Hematopoietic multipotent progenitor cell treated with erythropoietin and hydrocortisone succinate and interleukin-3 and kit ligand, for 17 days (in vitro differentiated cells): ENCODE results near the gene FHL3.
"Not testable (repeated sequence)": the region's sequence is repeated elsewhere in the genome, so short reads cannot be mapped to it uniquely, and the experiment has no call there.

Experiments
- DNase-seq: peaks from one replicate; pipeline ENCODE4 v3.0.0-alpha.2; 2015; ENCODE audit warnings: low spot score

Gene FHL3

GRCh38 chr1:37983546-37983945 is 21.8 kb downstream of the FHL3 start:
- DNase-seq = no peak

GRCh38 chr1:37978541-37978940 is 26.8 kb downstream of the FHL3 start:
- DNase-seq = no peak

GRCh38 chr1:37975083-37975482 is 30.2 kb downstream of the FHL3 start:
- DNase-seq = peak; percentile 72

DNA sequence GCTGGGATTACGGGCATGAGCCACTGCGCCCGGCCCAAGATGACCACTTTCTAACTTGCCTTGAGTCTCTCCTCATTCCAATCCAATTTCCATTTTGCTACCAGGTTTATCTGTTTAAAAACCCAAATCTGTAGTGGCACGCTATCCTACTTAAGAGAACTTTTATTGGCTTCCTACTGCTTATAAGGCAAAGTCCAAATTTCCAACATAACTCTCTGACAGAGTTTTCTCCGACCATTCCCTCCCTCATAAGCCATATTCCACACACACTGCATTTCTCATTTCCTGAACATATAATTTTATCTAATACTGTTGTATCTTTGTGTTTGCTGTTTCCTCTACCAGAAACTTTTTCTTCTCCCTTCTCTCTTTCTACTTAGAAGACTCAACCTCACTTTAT is 30.7 kb downstream of the FHL3 start:
- DNase-seq = no peak

DNA sequence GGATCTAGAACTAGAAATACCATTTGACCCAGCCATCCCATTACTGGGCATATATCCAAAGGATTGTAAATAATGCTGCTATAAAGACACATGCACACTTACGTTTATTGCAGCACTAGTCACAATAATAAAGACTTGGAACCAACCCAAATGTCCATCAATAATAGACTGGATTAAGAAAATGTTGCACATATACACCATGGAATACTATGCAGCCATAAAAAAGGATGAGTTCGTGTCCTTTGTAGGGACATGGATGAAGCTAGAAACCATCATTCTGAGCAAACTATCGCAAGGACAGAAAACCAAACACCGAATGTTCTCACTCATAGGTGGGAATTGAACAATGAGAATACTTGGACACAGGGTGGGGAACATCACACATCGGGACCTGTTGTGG is 31.6 kb downstream of the FHL3 start:
- not testable (repeated sequence) for DNase-seq

- no peak for DNase-seq
Observed at GRCh38 chr1:37965301-37965700, 40.0 kb downstream of the FHL3 start.

GRCh38 chr1:37964106-37964505 is 41.2 kb downstream of the FHL3 start:
- not testable (repeated sequence) for DNase-seq

DNA sequence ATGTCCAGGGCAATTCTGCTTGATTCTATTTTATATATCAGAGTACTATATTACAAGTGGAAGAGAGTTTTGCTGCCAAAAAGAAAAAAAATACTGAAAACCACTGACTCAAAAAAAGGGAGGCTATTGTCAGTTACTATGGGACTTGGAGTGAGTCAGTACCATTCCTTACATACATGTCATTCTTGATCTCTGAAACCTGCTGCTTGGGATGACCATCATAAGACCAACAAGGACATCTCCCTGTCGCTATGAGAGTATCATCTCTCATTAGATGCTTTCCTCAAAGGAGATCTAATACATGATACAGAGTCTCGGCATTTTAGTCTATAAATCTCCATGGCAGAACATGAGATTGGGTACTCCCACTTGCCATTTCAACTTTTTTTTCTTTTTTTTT is 46.6 kb downstream of the FHL3 start:
- DNase-seq = no peak

GRCh38 chr1:37955685-37956084 is 49.6 kb downstream of the FHL3 start:
- no peak for DNase-seq

DNA sequence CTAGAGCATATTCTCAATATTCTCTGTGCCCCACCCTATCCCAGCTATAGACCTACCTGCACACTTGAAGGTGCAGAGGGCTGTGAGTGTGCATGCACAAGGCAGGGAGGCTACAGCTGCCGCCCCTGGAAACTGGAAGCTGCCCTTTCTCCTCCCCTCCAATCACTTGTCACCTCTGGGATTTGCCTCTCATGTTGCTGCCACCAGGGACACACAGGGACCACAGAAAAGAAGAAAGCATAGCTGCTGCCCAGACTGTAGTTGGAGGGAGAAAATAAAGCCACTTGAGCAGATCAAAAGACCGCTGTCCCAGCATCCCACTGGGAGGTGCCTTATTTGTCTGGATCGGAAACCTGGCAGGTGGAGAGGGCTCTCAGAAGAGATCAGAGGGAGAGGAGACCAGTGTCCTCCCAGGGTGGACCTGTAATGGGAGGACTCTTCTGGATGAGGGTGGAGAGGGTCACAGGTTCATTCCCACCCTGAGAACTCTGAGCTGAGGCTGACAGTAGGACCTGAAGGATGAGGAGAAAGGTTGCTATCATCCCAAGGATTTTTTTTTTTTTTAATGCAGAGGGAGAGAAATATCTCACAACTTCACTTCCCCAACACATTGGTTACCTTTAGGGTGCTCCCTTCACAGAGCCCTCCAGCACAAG is 50.9 kb downstream of the FHL3 start:
- DNase-seq = no peak

- no peak for DNase-seq
Observed at GRCh38 chr1:37952738-37953137, 52.6 kb downstream of the FHL3 start.

DNA sequence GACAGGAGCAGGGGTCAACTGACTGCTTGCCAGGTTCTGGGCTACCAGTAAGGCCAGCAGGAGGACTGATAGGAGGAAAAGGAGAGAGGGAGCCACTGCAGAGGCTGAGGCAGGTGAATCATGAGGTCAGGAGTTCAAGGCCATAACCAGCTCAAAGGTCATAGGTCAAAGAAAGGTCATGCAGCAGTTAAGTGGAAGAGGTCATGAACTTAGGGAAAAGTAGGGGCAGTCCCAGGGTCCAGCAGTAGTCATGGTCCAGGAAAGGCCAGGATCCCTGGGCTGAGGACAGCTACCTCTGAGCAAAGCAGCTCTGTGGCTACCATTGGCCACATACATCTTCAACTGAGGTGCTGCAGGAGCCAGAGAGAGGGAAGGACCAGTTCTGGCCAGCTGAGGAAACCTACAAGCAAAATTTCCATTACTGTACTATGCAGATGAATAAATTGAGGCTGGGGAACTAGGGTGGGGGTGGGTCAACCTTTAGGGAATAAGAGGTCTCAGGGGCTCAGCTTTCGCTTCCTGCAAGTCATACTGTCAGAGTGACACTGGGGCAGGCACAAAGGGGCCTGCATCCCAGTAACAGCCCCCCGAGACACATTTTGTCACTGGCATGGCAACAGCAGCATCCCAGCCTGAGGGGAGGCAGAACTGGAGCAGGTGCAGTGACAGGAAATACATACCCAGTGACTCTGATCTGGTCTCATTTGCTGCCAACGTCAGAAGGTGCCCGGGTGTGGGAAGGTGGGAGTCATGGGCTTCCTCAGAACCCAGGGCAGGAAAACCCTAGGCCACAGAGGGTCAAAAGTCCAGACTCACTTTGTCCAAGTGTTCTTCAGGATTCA is 53.3 kb downstream of the FHL3 start:
- no peak for DNase-seq

DNA sequence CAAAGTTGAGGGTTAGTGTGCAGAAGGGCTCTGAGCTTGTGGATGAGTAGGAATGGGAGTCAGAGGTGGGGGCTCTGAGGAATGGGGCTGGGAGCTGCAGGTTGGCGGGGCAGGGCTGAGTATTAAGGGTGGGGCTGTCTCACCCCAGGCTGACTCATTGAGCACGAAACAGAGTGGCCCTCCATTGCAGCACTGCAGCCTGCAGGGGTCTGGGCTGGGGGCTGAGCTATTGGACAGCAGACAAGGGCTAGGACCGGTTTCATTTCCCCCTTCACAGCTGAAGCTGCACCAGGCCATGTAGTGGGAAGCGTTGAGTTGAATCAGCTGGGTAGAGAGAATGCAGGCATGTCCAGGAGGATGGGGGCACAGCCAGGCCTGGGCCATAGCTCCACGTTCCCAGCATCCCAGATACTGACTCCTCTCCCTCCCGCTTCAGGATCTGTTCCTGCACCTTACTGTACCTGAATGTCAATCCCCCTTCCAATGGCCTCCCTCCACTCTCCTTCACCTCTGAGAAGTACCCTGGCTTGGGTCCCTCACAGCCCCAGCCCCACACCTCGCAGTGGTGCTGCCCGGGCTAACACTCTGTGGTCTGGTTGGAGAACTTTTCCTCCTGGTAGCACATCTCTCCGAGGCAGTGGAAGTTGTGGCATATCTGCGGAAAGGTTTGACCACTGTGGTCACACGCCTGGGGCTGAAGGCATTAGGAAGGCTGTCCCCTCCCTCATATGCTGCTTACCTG is 54.1 kb downstream of the FHL3 start:
- DNase-seq = no peak

DNA sequence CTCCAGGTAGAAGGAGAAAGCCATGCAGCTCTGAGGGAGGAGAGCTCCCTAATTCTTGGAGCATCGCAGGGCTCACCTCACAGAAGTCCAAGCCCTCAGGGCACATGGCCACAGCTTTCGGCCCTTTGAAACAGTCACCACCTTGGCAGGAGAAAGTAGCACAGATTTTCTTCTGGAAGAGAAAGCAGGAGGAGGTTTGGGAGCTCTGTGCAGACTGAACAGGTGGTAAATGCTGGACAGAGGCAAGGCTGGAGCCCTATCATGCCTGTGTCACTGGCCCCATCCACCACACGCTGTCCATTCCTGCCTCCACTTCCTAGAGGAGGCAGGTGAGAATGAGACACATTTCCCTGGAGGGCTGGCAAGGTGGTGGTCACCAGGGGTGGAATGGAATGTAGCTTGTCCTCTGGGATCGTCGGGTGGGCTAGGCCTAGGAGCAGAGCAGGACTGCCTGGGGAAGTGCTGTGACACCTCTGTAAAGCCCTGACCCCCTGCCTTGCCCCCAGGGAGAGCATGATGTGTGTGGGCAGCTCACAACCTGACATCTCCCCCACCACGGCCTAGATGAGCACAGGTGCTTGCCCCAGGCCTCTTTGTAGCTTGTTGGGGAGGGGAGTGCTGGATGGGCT is 55.7 kb downstream of the FHL3 start:
- no peak for DNase-seq

DNA sequence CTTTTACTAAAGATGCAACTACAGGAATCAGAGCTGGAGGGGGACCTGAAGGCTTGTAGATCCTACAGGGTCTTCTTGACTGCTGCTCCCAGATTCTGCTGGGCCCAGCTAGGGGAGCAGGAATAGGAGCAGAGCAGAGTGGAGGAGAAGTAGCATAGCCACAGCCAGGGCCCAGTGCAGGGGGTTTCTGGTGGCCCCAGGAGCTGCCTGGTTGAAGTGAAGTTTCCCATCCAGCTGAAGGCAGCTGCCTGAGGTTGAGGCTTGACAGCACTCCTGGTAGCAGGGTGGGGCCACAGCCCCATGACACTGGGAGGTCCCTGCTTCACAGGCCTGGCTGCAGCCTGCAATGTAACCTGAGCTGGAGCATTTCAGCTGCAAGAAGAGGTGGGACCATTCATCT is 56.5 kb downstream of the FHL3 start:
- DNase-seq = no peak

- DNase-seq = no peak
Observed at GRCh38 chr1:37948166-37948565, 57.1 kb downstream of the FHL3 start.

GRCh38 chr1:37947364-37947763 is 58.0 kb downstream of the FHL3 start:
- no peak for DNase-seq
